ENCODE measurements around the gene RILPL1. TPM values are rescaled to one million over a fixed set of nuclear protein-coding genes. Genes with fewer than 3 reads are reported as not detected.
"Not testable (repeated sequence)": the region's sequence is repeated elsewhere in the genome, so short reads cannot be mapped to it uniquely, and the experiment has no call there.

Gene RILPL1
- total RNA-seq, 1 experiment from 2014 or later: 18.8 TPM

DNA sequence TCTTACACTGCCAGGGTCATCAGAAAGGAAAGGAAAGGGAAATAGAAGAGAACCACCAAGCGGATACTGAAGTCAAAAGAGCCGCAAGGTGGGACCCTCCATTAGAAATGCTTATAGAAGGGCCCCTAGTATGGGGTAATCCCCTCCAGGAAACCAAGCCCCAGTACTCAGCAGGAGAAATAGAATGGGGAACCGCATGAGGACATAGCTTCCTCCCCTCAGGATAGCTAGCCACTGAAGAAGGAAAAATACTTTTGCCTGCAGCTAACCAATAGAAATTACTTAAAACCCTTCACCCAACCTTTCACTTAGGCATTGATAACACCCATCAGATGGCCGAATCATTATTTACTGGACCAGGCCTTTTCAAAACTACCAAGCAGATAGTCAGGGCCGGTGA is 21.3 kb upstream of the RILPL1 start:
- H3K9me3 ChIP-seq (ENCODE audit: low read length); H3K4me3 ChIP-seq (ENCODE audit: low read length); H3K27me3 ChIP-seq (ENCODE audit: low read length); H3K4me2 ChIP-seq (ENCODE audit: low read length); ATAC-seq; H3K4me1 ChIP-seq (ENCODE audit: insufficient read depth, low read length); H3F3A ChIP-seq (ENCODE audit: low read length, unreplicated experiment); H2AFZ ChIP-seq (ENCODE audit: low read length); H3K9me2 ChIP-seq (replicated peaks; ENCODE audit: low read length); BruUV-seq (replicated peaks); H3K36me3 ChIP-seq (ENCODE audit: low read depth, low read length); H3K27ac ChIP-seq (ENCODE audit: low read length); H3K9ac ChIP-seq (ENCODE audit: low read length); CTCF ChIA-PET; DNase-seq; H3K79me2 ChIP-seq (ENCODE audit: low read length); H4K20me1 ChIP-seq (ENCODE audit: low read length); POLR2A ChIA-PET (ENCODE audit: unreplicated experiment); intact Hi-C loops (cut with micrococcal nuclease): not testable (repeated sequence)

DNA sequence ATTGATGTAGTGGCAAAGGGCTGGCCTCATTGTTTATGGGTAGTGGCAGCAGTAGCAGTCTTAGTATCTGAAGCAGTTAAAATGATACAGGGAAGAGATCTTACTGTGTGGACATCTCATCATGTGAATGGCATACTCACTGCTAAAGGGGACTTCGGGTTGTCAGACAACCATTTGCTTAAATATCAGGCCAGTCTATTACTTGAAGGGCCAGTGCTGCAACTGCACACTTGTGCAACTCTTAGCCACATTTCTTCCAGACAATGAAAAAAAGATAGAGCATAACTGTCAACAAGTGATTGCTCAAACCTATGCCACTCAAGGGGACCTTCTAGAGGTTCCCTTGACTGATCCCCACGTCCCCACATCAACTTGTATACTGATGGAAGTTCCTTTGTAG is 20.6 kb upstream of the RILPL1 start:
- H3K4me1 ChIP-seq (ENCODE audit: insufficient read depth, low read length); H3K9me2 ChIP-seq (replicated peaks; ENCODE audit: low read length); DNase-seq; POLR2A ChIA-PET (ENCODE audit: unreplicated experiment); H3K27me3 ChIP-seq (ENCODE audit: low read length); H3K4me2 ChIP-seq (ENCODE audit: low read length); H3K9ac ChIP-seq (ENCODE audit: low read length); H3F3A ChIP-seq (ENCODE audit: low read length, unreplicated experiment); H3K79me2 ChIP-seq (ENCODE audit: low read length); H3K9me3 ChIP-seq (ENCODE audit: low read length); H2AFZ ChIP-seq (ENCODE audit: low read length); H3K4me3 ChIP-seq (ENCODE audit: low read length); H3K36me3 ChIP-seq (ENCODE audit: low read depth, low read length); BruUV-seq (replicated peaks); CTCF ChIA-PET; H3K27ac ChIP-seq (ENCODE audit: low read length); ATAC-seq; H4K20me1 ChIP-seq (ENCODE audit: low read length); intact Hi-C loops (cut with micrococcal nuclease): not testable (repeated sequence)

GRCh38 chr12:123550700-123551099 is 17.2 kb upstream of the RILPL1 start:
- H4K20me1 ChIP-seq (ENCODE audit: low read length): no peaks in the 10 kb centered on the region
- H3K9ac ChIP-seq (ENCODE audit: low read length): no peak overlapping the region
- H3K9me2 ChIP-seq (replicated peaks; ENCODE audit: low read length): no peaks in the 10 kb centered on the region
- no peak overlapping the region for H3K27ac ChIP-seq (ENCODE audit: low read length)
- no peaks in the 10 kb centered on the region for H3K9me3 ChIP-seq (ENCODE audit: low read length)
- peaks cover 5% of the 10 kb centered on the region; the same call in 1 of the 2 replicates for H3K27me3 ChIP-seq (ENCODE audit: low read length)
- no peaks in the 10 kb centered on the region for H3K4me1 ChIP-seq (ENCODE audit: insufficient read depth, low read length)
- no peak overlapping the region for H3K4me3 ChIP-seq (ENCODE audit: low read length)
- ChIA-PET POLR2A (ENCODE audit: unreplicated experiment) (no interaction called here), CTCF (no interaction called here)
- no peak overlapping the region for H3K4me2 ChIP-seq (ENCODE audit: low read length)
- H3K36me3 ChIP-seq (ENCODE audit: low read depth, low read length): no peaks in the 10 kb centered on the region
- DNase-seq (no peak), ATAC-seq (no peak)
- H3K79me2 ChIP-seq (ENCODE audit: low read length): no peaks in the 10 kb centered on the region
- H2AFZ ChIP-seq (ENCODE audit: low read length): no peak overlapping the region
- BruUV-seq (replicated peaks): no TSS peak
- no peak for TF ChIP-seq EZH2phosphoT487 (IDR thresholded peaks at IDR 0.05; ENCODE audit: borderline replicate concordance, low read length)
- no peak for TF ChIP-seq EZH2 (IDR thresholded peaks at IDR 0.05; ENCODE audit: low read length, unreplicated experiment)
- TF ChIP-seq, protein P1, sequence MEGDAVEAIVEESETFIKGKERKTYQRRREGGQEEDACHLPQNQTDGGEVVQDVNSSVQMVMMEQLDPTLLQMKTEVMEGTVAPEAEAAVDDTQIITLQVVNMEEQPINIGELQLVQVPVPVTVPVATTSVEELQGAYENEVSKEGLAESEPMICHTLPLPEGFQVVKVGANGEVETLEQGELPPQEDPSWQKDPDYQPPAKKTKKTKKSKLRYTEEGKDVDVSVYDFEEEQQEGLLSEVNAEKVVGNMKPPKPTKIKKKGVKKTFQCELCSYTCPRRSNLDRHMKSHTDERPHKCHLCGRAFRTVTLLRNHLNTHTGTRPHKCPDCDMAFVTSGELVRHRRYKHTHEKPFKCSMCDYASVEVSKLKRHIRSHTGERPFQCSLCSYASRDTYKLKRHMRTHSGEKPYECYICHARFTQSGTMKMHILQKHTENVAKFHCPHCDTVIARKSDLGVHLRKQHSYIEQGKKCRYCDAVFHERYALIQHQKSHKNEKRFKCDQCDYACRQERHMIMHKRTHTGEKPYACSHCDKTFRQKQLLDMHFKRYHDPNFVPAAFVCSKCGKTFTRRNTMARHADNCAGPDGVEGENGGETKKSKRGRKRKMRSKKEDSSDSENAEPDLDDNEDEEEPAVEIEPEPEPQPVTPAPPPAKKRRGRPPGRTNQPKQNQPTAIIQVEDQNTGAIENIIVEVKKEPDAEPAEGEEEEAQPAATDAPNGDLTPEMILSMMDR (conservative IDR thresholded peaks at IDR 0.05; ENCODE audit: low read depth, low read length): no peak
- no peaks in the 10 kb centered on the region for H3F3A ChIP-seq (ENCODE audit: low read length, unreplicated experiment)
- intact Hi-C loops (cut with micrococcal nuclease): no loop called here

GRCh38 chr12:123548107-123548506 is 14.6 kb upstream of the RILPL1 start:
- TF ChIP-seq, protein P1 (conservative IDR thresholded peaks at IDR 0.05; ENCODE audit: low read depth, low read length): no peak
- TF ChIP-seq EZH2phosphoT487 (IDR thresholded peaks at IDR 0.05; ENCODE audit: borderline replicate concordance, low read length): no peak
- no peak for TF ChIP-seq EZH2 (IDR thresholded peaks at IDR 0.05; ENCODE audit: low read length, unreplicated experiment)
- Histone ChIP-seq H3F3A (ENCODE audit: low read length, unreplicated experiment) (no peaks in the 10 kb centered on the region), H3K36me3 (ENCODE audit: low read depth, low read length) (no peaks in the 10 kb centered on the region), H3K4me3 (ENCODE audit: low read length) (no peak overlapping the region), H3K27me3 (ENCODE audit: low read length) (peaks cover 5% of the 10 kb centered on the region; the same call in 1 of the 2 replicates), H3K27ac (ENCODE audit: low read length) (no peak overlapping the region), H3K9ac (ENCODE audit: low read length) (no peak overlapping the region), H3K4me2 (ENCODE audit: low read length) (no peak overlapping the region), H4K20me1 (ENCODE audit: low read length) (no peaks in the 10 kb centered on the region), H3K4me1 (ENCODE audit: insufficient read depth, low read length) (no peaks in the 10 kb centered on the region), H3K79me2 (ENCODE audit: low read length) (no peaks in the 10 kb centered on the region), H3K9me2 (replicated peaks; ENCODE audit: low read length) (no peaks in the 10 kb centered on the region), H3K9me3 (ENCODE audit: low read length) (no peaks in the 10 kb centered on the region), H2AFZ (ENCODE audit: low read length) (no peak overlapping the region)
- intact Hi-C loops (cut with micrococcal nuclease): no loop called here
- ChIA-PET CTCF (no interaction called here), POLR2A (ENCODE audit: unreplicated experiment) (no interaction called here)
- ATAC-seq (no peak), DNase-seq (no peak)
- no TSS peak for BruUV-seq (replicated peaks)

Data from PC-3 (cell line).